SU-DHL-6 (cell line): ENCODE measurements around the gene TRAIP.

Experiments
- CTCF ChIP-seq: fragments of 200-600 bp; sonication (generic); IDR thresholded peaks from one replicate; pipeline ENCODE4 v1.5.1; 2017; ENCODE audit warnings: antibody characterized with exemption, mild to moderate bottlenecking, low read length, moderate library complexity; ENCODE audit not compliant: insufficient read depth, poor library complexity, severe bottlenecking
- EZH2phosphoT487 ChIP-seq: fragments of 200-600 bp; sonication (generic), shearing (Covaris generic); conservative IDR thresholded peaks from 2 replicates; pipeline ENCODE4 v1.6.1; 2018; ENCODE audit warnings: mild to moderate bottlenecking, antibody characterized with exemption, low read length, moderate library complexity, mixed read lengths

- no peak for TF ChIP-seq CTCF
- no peak for TF ChIP-seq EZH2phosphoT487
Observed at GRCh38 chr3:49790626-49791411, 65.5 kb downstream of the TRAIP start.
